ENCODE measurements around the gene PIRT. TPM values are rescaled to one million over a fixed set of nuclear protein-coding genes. Genes with fewer than 3 reads are reported as not detected.

PIRT gene
- total RNA-seq (2022; extraction: Qiagen RNA extraction), result not detected in 5 replicates

GRCh38 chr17:10837921-10838320 is at the start of gene PIRT:
PIRT (minus strand) TSS chr17:10838087; CDS start chr17:10825645, 12,442 bp downstream.

GRCh38 chr17:10803830-10804475 is 33.9 kb downstream of the PIRT start, which contains the start of gene TMEM238L:
TMEM238L (minus strand) TSS chr17:10804099; CDS start chr17:10803963, 136 bp downstream.

Other genes starting within 250 kb of the PIRT start
- 0.70 to 1.4 TPM (median 0.96 TPM) in 5 replicates for gene MYH3, start 180.8 kb downstream of the PIRT start, total RNA-seq (2022; extraction: Qiagen RNA extraction)
- gene SCO1, start 140.6 kb downstream of the PIRT start, total RNA-seq (2022; extraction: Qiagen RNA extraction), result 52.5 to 61.9 TPM (median 59.6 TPM) in 5 replicates
- 5.9 to 9.1 TPM (median 8.3 TPM) in 5 replicates for gene ADPRM, start 140.5 kb downstream of the PIRT start, total RNA-seq (2022; extraction: Qiagen RNA extraction)
- 1.9 to 3.9 TPM (median 3.3 TPM) in 5 replicates for gene TMEM220, start 108.1 kb downstream of the PIRT start, total RNA-seq (2022; extraction: Qiagen RNA extraction)
- gene TMEM238L, start 34.0 kb downstream of the PIRT start, total RNA-seq (2022; extraction: Qiagen RNA extraction), result not detected in 5 replicates